NCI-H1092 treated with DMSO at 0.1 percent for 48 hours (cell line): ENCODE results near the gene ROGDI.
A peak's percentile ranks its signal among the peaks of the same experiment; 100 is the strongest.

Experiments
- DNase-seq: peaks from one replicate; lab custom pipeline; 2025; lab: John Stamatoyannopoulos, UW

ROGDI gene

DNA sequence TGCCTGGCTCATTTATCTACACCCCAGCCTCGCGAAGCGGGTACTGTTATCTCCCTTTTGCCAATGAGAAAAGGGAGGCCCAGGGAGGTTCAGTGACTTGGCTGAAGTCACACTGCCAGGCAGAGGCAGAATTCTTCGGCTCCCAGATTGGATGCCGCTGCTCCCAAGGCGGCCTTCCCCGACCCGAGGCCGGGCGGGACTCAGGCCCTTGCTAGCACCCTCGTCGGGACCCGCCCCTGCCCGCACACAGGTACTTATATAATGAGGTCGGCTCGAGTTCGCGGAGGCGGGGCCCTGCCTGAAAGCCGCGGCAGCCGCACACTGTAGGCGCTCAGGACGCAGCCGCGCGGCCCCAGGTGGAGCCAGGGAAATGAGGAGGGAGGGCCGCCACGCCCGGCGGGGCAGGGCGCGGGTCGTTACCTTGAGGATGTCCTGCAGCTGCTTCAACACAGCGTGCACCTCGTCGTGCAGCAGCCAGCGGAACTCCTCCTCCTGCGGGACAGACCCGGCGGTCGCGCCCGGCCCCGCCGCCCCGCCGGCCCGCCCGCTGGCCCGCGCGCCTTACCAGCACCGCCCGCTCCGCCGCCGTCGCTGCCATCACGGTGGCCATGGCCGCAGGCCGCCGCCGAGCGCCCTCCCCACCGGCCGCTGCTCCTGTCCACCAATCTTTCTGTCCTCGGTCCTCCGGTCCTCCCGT is at the start of gene ROGDI:
Gene ROGDI (minus strand): TSS at position 672 of the 697 bp plus-strand sequence. CDS start 62 bp downstream, at position 610.
- DNase-seq: peak; percentile 73

DNA sequence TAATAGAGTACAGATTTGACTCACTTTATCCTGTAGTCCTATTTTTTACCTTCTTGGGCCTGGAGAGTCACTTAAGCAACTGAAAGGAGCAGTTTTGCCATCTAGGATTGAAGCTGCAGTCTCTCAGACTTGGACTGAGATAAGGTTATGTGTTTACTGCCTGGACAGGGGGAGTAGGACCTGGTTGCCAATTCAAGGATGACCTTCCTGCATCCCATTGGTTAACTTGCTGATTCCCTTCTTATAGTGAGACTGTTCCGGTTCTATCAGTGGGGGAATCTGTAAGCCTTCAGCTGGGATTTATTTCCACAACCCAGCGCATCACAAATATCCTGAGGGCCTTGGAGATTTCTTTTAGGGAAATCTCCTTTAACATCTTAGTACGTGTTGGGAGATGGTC is 47.8 kb upstream of the ROGDI start:
- no peak for DNase-seq

DNA sequence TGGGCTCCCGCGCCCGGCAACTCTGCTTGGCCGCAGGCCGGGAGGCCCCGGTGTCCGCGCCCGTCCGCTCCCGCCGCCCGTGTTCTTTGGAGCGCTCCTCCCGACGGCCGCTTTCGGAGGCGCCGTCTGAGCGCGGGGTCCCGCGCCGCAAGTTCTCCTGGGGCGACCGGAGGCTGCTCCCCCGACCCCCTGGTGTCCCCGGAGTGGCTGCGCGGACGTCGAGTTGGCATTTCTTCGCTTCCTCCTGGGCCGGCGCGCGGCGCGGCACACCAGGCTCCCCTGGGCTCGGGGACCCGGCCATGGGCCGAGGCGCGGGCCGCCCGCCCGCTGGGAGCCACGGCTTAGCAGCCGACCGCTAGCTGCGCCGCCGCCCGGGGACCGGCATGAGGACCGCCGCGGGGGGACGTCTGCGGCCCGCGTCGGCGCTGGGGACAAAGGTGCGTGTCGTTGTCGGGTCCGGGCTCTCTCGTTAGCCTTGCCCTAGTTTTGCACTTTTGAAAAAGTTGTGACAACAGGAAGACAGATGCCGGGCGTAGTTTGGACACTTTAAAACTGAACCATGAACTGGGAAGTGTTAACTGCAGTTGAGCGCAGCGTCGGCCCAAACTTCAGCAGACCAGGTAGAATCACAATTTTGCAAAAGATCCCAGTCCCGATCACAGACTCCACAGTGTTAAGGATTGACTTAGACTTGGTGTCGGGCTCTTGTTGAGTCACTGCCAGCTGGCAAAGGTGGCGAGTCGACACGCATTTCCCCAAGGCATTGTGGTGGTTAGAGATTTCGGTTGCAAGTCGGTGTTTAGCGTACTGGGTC is 45.5 kb upstream of the ROGDI start:
- DNase-seq: no peak

DNA sequence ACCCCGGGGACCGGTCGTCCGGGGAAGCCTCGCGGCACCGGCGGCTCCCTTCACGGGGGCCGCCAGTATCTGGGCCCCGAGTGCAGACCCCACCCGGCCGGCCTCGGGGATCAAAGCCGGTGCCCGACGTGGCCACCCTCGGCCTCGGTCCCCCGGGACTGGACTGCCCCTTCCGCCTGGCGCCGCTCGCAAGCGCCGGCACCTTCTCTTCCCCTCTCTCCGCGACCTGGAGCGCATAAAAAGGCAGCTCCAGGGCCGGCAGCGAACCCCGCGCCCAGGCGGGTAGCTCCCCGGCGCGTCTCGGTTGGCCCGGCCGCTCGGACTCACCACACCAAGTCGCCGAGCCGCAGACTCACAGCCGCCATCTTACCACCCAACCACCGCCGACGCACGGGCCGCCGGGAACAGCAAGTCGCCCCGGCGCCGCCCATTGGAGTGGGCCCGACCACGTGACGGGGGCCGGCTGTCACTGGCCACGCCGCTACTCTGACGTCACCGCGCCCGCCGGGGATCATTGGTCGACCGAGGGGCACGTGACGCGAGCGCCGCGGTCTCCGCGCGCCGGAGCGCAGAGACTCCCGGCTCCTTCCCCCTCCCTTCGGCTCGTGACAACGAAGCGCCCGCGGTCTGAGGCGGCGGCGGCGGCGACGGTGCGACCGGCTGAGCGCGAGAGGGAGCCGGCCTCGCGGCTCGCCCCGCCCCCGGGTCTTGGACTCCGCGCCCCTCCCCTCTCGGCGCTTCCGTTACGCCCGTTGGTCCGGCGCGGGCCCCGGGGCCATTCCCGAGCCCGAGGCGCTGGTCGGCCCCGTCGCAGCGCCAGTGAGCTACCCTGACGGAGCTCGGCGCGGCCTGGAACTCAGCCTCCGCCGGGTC is 44.7 kb upstream of the ROGDI start, which contains the start of the genes GLYR1 and UBN1:
Gene GLYR1 (minus strand): TSS at position 388 of the 873 bp plus-strand sequence. CDS start 23 bp downstream, at position 365.
Gene UBN1 (plus strand): TSS at position 581 of the 873 bp plus-strand sequence. CDS start 5,437 bp downstream, outside the sequence.
- peak; percentile 97 for DNase-seq

DNA sequence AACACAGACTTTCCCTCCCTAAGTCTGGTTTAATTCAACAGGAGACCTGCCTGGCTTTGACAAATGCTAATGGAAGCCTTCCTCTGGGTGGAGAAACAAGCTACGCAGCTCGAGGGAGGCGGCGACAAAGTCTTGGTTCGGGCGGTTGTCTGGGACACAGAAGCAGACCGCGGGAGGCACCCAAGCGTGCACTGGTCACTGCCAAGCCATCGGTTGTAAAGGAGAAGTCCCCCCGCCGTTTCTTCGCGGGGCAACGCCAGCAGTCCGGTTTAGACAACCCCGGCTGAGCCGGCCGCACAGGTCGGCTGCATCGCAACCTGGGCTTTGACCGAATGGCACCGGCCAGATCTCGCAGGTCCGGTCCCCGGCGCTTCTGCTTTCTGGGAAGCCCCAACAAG is 44.1 kb upstream of the ROGDI start:
- no peak for DNase-seq

- DNase-seq: no peak
Observed at GRCh38 chr16:4840984-4841383, 38.6 kb upstream of the ROGDI start.

DNA sequence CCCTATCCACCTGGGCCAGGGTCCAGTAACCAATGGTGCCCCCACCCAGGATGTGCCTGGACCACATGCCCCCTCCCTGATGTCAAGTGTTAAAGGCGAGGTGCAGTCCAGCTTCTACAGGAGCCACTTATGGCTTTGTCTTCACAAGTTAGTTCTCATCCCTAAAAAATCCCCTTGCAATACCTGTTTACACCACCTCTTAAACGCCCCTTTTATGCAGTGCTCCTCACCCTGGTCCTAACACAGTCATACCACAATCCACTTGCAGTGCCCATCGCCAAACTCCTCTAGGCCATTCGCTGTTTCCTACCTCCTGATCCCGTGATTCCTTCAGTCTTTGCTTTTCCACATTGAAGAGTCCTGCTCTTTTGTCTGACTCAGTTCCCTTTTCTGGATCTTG is 37.5 kb upstream of the ROGDI start:
- DNase-seq: no peak

DNA sequence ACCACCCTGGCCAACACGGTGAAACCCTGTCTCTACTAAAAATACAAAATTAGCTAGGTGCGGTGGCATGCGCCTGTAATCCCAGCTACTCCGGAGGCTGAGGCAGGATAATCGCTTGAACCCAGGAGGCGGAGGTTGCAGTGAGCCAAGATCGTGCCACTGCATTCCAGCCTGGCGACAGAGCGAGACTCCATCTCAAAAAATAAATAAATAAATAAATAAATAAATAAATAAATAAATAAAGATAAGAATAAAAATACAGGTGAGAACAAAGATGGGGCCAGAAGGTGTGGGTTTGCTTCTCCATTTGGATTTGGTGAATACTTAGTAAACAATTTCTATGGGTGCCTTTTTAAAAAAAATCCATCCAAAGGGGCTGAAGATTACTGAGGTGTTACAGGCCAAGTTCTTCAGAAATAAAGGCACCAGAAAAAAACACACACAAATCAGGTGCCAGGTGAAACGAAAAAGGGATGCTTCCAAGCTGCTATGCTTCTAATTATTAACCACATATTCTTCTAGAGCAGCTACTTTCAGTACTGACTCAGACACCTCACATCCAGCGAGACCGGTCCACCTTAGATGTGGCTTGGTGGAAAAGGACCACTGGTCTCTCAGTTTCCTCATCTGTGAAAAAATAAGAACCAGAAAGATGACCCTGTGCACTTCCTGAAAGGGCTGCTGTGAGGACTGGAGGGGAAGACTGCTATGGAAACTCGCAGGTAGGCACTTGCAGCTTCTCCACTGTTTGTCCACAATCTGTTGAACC is 35.5 kb upstream of the ROGDI start:
- no peak for DNase-seq

DNA sequence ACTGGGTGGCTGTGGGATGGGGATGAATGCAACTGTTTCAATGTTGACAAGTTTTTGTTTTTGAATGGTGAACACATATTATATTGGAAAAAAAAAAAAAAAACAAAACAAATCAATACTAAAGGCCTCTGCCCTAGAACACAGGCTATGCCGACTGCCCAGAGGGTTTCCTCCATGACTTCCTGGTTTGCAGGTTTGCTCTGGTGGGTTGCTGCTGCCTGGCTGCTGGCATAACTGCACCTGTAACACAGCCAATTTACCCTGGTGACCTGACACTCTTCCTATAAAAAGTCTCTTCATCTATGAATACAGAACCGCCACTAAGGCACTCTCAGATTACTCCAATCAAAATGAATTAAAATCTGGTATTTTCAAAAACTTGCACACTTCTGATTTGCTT is 34.3 kb upstream of the ROGDI start:
- DNase-seq: no peak

DNA sequence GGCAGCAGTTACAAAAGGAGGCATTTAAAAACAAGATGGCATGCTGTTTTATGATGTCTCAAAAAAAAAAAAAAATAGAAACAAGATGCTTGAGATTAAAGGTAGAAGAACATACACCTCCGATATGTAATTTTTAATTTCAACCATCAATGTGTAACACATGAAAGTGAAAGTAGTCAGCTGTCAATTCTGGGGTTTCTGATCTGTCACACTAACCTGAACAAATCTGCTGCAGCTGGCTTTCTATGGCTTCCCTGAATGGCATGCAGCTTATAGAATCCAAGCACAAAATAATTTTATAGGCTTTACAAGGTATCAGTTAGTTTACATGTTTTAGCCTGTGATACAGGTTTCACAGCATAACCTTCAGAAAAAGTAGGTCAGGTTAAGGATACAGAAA is 31.2 kb upstream of the ROGDI start:
- DNase-seq: no peak

- no peak for DNase-seq
Observed at GRCh38 chr16:4832698-4833343, 30.4 kb upstream of the ROGDI start.

DNA sequence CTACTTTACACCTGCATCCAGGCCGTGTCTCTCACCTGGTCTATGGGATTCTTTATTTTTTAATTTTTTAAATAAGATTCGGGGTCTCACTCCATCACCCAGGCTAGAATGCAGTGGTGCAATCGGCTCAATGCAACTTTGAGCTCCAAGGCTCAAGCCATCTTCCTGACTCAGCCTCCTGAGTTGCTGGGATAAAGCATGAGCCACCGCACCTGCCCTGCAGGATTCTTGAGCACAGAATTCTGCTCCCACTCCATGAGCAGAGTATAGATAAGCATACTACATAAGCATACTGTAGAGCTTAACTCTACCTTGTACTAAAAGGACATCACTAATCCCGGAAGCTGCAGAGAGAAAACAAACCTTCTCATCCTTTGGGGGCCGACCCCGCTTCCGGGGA is 29.2 kb upstream of the ROGDI start:
- DNase-seq: no peak

- DNase-seq: no peak
Observed at GRCh38 chr16:4830408-4830807, 28.0 kb upstream of the ROGDI start.

- no peak for DNase-seq
Observed at GRCh38 chr16:4828567-4829321, 26.3 kb upstream of the ROGDI start.

DNA sequence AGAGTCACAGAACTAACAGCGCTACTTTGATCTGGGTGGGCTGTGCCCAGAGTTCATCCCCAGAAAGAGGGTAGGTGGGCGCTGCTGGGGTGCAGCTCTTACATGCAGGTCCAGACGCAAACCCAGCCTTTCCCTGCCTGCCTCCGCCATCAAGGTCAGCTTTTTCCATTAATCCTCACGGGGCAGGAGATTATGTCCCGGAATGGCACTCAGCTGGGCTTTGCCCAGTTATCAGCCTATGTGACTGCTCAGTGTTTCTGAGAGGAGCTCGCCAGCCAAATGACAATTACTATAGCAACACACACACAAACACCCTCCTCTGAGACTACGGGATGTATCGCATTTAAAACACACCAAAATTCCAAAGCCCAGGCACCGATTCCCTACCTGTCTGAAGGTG is 24.5 kb upstream of the ROGDI start:
- DNase-seq: no peak

DNA sequence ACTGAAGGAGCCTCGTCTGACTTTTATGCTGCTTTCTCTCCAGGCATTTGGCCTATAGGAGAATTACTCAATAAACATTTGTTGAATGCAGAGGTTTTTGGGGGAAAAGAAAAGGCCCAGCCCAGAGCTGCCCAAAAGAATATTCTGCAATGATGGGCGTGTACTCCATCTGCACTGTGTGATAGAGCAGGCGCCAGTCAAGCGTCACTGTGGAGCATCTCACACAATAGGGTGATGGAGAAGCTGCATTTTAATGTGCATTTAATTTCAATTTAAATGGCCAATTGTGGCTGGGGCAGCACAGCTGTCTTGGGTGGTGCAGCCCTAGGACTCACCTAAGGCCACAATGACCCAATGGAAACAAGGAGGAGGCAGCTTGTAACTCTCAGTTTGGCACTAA is 24.1 kb upstream of the ROGDI start:
- DNase-seq: no peak

- no peak for DNase-seq
Observed at GRCh38 chr16:4825196-4825595, 22.8 kb upstream of the ROGDI start.

DNA sequence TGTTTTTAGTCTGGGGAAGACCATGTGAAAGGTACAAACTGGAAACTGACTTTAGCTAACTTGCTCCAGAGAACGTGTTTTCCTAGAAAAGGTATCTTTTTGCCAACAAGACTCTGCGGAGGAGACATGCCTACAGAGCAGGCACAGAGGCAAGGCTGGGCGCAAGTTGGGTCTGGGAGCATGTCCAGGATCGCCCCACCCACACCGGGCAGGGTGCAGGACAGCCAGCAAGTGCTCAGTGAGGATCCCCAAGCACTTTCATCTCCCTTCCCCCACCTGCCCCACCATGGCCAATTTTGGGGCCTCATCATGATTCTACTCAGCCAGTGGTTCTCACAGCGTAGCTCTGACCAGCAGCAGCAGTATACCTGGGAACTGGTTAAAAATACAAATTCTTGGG is 18.2 kb upstream of the ROGDI start:
- DNase-seq: no peak

DNA sequence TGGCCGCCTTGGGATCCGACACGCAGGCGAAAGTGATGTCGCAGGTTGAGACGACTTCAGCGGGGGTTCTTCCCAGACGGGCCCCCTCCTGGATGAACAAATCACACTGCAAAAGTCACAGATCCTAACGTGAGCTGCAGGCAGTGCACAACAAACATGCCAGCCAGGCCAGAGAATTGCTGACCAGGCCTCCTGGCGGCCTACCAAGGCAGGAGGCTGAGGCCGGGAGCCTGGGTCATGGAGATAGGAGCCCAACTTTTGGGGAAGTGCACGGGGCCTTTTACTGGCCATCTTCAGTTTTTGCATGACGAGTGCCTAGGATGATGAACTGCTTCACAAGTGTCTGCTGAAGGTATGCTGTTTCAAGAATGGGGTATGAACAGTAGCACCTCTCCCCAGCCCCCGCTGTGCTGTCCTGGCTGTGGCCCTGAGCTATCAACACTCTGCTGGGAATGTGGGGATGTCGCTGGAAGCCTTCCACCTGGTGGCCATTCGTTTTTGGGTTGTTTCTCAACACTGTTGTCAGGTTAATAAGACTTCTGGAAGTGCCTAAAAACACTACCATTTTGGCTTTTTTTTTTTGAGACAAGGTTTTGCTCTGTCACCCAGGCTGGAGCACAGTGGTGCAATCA is 12.2 kb upstream of the ROGDI start:
- DNase-seq: no peak

GRCh38 chr16:4814046-4814445 is 11.6 kb upstream of the ROGDI start:
- DNase-seq: no peak
